ENCODE data around the gene NAA10.

NAA10 gene

GRCh38 chrX:153957224-153957623 lies 22.4 kb upstream of the NAA10 start:
- Histone ChIP-seq H3K9me3 (ENCODE audit: insufficient read depth, low read depth, low read length) (no peaks in the 10 kb centered on the region), H3K9me2 (replicated peaks; ENCODE audit: low read depth, low read length) (no peaks in the 10 kb centered on the region), H3K9ac (ENCODE audit: low read depth, low read length, poor library complexity, severe bottlenecking) (no peak overlapping the region), H3K79me2 (ENCODE audit: insufficient read depth, low read length) (peaks cover 13% of the 10 kb centered on the region; the same call in 1 of the 2 replicates), H3K4me3 (ENCODE audit: low read length, poor library complexity, severe bottlenecking) (no peak overlapping the region), H3F3A (ENCODE audit: low read depth) (no peaks in the 10 kb centered on the region), H4K20me1 (ENCODE audit: insufficient read depth, low read length, poor library complexity, severe bottlenecking) (peaks cover 9% of the 10 kb centered on the region), H3K4me1 (ENCODE audit: insufficient read depth, low read length, poor library complexity, severe bottlenecking) (no peaks in the 10 kb centered on the region), H3K4me2 (ENCODE audit: low read depth, low read length, poor library complexity, severe bottlenecking) (no peak overlapping the region), H3K36me3 (ENCODE audit: insufficient read depth, low read length) (peaks cover 100% of the 10 kb centered on the region; the same call in 1 of the 2 replicates), H2AFZ (ENCODE audit: low read length) (no peak overlapping the region), H3K27me3 (ENCODE audit: insufficient read depth, low read length, poor library complexity, severe bottlenecking) (no peaks in the 10 kb centered on the region)
- TF ChIP-seq CTCF (conservative IDR thresholded peaks at IDR 0.05; ENCODE audit: low read length) (no peak), EZH2phosphoT487 (IDR thresholded peaks at IDR 0.05; ENCODE audit: borderline replicate concordance) (no peak)

DNA sequence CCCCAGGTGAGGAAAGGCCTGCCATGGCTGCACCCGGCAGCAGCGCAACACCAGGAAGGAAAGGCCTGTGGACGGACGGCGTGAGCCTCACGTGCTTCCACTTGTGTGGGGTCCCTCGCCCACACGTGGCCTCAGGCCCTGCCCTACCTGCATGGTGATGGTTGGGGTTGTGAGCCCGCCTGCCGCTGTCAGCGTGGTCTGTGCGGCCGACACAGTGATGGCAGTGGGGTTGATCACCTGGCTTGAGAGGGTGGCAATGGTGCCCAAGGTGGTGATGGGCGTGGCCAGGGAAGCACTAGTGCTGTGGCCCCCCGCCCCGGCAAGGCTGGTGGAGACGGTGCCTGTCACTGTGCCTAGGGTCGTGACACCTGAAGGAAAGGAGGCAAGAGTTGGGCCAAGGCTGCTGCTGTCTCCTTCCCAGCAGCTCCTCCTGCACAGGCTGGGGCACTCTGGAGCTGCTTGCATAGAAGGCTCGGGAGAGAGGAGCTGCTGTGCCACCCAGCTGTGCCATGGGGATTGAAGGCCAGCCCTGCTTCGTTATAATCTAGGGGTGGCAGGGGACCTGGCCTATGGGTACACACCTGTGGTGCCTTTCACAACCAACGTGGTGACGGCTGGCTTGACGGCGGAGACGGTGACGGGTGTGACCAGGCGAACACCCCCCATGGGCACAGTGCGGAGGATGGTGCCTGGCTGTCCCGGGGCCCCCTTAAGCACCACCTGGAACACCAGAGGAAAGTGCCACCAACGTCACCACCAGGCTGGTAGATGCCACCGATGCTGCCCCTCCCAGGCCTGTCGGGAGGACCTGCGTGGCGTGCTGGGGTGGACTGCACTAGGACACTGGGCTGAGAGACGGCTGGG lies 21.4 kb upstream of the NAA10 start:
- Histone ChIP-seq H3K27me3 (ENCODE audit: insufficient read depth, low read length, poor library complexity, severe bottlenecking) (no peaks in the 10 kb centered on the region), H3K9me2 (replicated peaks; ENCODE audit: low read depth, low read length) (no peaks in the 10 kb centered on the region), H3K9ac (ENCODE audit: low read depth, low read length, poor library complexity, severe bottlenecking) (no peak overlapping the region), H2AFZ (ENCODE audit: low read length) (no peak overlapping the region), H3F3A (ENCODE audit: low read depth) (no peaks in the 10 kb centered on the region), H3K4me1 (ENCODE audit: insufficient read depth, low read length, poor library complexity, severe bottlenecking) (no peaks in the 10 kb centered on the region), H3K79me2 (ENCODE audit: insufficient read depth, low read length) (peaks cover 4% of the 10 kb centered on the region; the same call in 1 of the 2 replicates), H3K4me2 (ENCODE audit: low read depth, low read length, poor library complexity, severe bottlenecking) (no peak overlapping the region), H4K20me1 (ENCODE audit: insufficient read depth, low read length, poor library complexity, severe bottlenecking) (peaks cover 9% of the 10 kb centered on the region), H3K4me3 (ENCODE audit: low read length, poor library complexity, severe bottlenecking) (no peak overlapping the region), H3K36me3 (ENCODE audit: insufficient read depth, low read length) (peaks cover 100% of the 10 kb centered on the region; the same call in 1 of the 2 replicates), H3K9me3 (ENCODE audit: insufficient read depth, low read depth, low read length) (no peaks in the 10 kb centered on the region)
- TF ChIP-seq CTCF (conservative IDR thresholded peaks at IDR 0.05; ENCODE audit: low read length) (no peak), EZH2phosphoT487 (IDR thresholded peaks at IDR 0.05; ENCODE audit: borderline replicate concordance) (no peak)

DNA sequence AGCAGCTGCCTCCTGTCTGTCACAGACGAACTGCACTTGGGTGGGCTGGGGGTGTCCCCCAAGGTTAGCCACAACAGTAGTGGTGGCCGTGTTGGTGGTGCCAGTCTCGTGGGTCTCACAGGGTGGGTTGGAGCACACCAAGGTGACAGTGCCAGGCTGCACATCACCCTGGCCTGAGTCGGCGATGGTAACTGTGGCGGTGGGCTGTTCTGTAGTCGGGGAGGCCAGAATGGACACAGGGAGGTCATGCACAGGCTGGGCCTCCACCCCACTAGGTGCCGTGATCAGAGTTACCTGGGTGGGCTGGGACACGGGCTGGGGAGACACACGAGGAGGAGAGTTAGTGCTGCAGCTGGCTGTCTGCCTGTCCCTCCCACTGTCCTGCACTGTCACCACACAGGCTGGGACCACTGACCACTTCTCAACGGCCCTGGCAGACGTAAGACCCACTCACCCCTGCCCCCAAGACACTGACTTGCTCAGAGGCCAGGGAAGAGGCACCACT lies 20.4 kb upstream of the NAA10 start:
- Histone ChIP-seq H3K36me3 (ENCODE audit: insufficient read depth, low read length) (peaks cover 100% of the 10 kb centered on the region; the same call in 1 of the 2 replicates), H3K27me3 (ENCODE audit: insufficient read depth, low read length, poor library complexity, severe bottlenecking) (no peaks in the 10 kb centered on the region), H3K4me3 (ENCODE audit: low read length, poor library complexity, severe bottlenecking) (no peak overlapping the region), H3K4me2 (ENCODE audit: low read depth, low read length, poor library complexity, severe bottlenecking) (no peak overlapping the region), H3K9me3 (ENCODE audit: insufficient read depth, low read depth, low read length) (no peaks in the 10 kb centered on the region), H3K79me2 (ENCODE audit: insufficient read depth, low read length) (no peaks in the 10 kb centered on the region), H2AFZ (ENCODE audit: low read length) (no peak overlapping the region), H3K4me1 (ENCODE audit: insufficient read depth, low read length, poor library complexity, severe bottlenecking) (no peaks in the 10 kb centered on the region), H3K9me2 (replicated peaks; ENCODE audit: low read depth, low read length) (no peaks in the 10 kb centered on the region), H3K9ac (ENCODE audit: low read depth, low read length, poor library complexity, severe bottlenecking) (no peak overlapping the region), H4K20me1 (ENCODE audit: insufficient read depth, low read length, poor library complexity, severe bottlenecking) (peaks cover 5% of the 10 kb centered on the region), H3F3A (ENCODE audit: low read depth) (no peaks in the 10 kb centered on the region)
- no peak for TF ChIP-seq CTCF (conservative IDR thresholded peaks at IDR 0.05; ENCODE audit: low read length)

Measured in Loucy (cell line).